ES-I3 (cell line): ENCODE measurements around the gene CADM1.
A peak's percentile ranks its signal among the peaks of the same experiment; 100 is the strongest.

Experiments used
- H3K36me3 ChIP-seq: 2 replicates; pipeline ENCODE4 v1.6.1; 2013; ENCODE audit warnings: mild to moderate bottlenecking, low read length, control low read depth, moderate library complexity; ENCODE audit not compliant: insufficient read depth
- H3K4me1 ChIP-seq: 2 replicates; pipeline ENCODE4 v1.6.1; 2013; ENCODE audit warnings: mild to moderate bottlenecking, control low read depth, low read length; ENCODE audit not compliant: insufficient read depth
- H3K9ac ChIP-seq: 2 replicates; pipeline ENCODE4 v1.6.1; 2013; ENCODE audit warnings: low read depth, mild to moderate bottlenecking, low read length, moderate library complexity
- H3K9me3 ChIP-seq: 2 replicates; pipeline ENCODE4 v1.6.1; 2013; ENCODE audit warnings: mild to moderate bottlenecking, low read length, moderate library complexity; ENCODE audit not compliant: control insufficient read depth, insufficient read depth

Gene CADM1

DNA sequence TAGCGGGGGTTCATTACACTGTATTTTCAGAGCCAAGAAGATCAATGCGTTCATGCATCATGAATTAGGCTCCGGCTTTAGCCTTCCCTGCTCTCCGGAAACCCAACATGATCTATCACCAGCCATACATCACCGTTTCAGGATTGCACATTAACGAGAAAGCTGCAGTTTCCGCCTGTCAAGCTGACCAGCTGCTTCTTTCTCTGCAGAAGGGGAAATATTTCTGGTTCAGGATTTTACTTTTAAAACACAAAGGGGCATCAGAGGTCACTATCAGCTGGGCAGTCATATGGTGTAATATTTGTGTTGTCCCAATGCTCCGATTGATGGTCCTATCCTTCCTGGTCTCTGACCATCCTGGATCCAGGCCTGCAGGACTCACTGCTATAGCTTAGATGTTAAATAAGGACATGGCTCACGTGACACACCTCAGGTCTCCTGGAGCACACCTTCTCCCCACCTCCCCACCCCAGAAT is 21.4 kb upstream of the CADM1 start:
- Histone ChIP-seq H3K9me3 (no peaks in the 10 kb centered on the region; the same call in 1 of the 2 replicates), H3K4me1 (no peaks in the 10 kb centered on the region)

DNA sequence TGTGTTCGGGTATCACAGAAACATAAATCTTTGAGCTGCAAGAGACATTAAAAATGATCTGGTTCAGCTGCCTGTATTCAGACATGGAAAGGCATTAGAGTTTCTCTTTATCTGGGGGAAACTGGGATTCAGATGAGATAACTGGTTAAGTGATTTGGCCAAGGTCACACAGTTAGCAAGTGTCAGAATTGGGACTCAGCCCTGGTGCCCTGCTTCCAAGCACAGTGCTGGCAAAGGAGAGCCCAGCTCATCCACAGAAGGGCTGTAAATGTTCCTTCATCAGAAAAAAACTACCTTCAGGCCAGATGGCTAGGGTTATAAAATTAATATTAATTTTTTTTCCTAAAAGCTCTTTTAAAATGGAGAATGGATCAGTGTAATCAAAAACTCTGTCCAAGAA is 20.4 kb upstream of the CADM1 start:
- Histone ChIP-seq H3K4me1 (no peaks in the 10 kb centered on the region), H3K9ac (no peak overlapping the region), H3K9me3 (no peaks in the 10 kb centered on the region; the same call in 1 of the 2 replicates), H3K36me3 (no peaks in the 10 kb centered on the region)

More for the DNA sequence above, 21.4 kb upstream of the CADM1 start:
- no peak overlapping the region for H3K9ac ChIP-seq
- H3K36me3 ChIP-seq = no peaks in the 10 kb centered on the region

DNA sequence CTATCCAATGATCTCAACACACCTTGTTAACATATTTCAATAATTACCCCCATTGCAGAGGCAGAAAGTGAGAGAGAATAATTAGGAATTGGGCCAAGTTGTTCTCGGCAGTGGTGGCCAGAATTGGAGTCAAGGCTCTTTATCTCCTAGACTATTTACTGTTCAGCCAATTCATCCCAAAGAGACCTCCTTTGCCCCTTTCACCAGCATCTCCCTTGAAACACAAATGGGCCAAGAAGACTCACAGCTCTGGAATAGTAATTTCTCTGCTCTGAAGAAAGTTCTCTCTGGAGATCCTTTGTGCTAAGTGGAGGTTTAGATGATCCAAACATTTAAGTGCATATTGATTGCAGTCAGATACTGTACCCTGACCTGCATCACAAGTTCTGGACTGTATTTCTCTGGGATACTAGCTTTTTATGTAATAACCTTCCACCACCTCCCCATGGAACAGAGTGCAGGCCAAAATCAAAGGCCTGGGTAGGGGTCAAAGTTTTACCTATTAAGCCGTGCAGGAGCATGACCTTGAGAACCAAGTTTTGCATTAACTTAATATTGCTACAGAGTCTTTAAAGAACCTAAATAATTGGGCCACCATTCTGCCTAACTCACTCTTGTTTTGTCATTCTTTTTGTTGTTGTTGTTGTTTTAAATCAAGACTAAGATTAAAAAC is 19.6 kb upstream of the CADM1 start:
- no peak overlapping the region for H3K9ac ChIP-seq
- H3K36me3 ChIP-seq = no peaks in the 10 kb centered on the region
- H3K4me1 ChIP-seq = no peaks in the 10 kb centered on the region
- no peaks in the 10 kb centered on the region; the same call in 1 of the 2 replicates for H3K9me3 ChIP-seq

DNA sequence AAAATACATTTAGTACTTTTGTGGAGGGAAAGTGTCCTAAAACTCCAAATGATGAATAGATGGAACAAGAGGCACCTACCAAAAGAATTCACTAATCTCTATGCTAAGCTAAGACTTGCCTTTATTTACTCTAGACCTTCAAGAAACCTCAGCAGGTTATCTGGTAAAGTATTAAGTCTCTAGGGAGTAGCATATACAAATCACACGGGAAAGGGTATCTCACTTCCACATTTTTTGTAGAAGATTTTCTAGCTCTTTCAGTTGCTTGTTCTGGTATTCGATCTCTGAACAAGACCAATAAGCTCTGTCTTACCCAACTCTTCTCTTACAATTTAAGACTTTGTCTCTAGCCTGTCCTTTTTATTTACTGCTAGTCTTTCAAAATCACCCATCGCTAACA is 18.1 kb upstream of the CADM1 start:
- Histone ChIP-seq H3K9ac (no peak overlapping the region), H3K4me1 (no peaks in the 10 kb centered on the region), H3K9me3 (no peaks in the 10 kb centered on the region), H3K36me3 (no peaks in the 10 kb centered on the region)

DNA sequence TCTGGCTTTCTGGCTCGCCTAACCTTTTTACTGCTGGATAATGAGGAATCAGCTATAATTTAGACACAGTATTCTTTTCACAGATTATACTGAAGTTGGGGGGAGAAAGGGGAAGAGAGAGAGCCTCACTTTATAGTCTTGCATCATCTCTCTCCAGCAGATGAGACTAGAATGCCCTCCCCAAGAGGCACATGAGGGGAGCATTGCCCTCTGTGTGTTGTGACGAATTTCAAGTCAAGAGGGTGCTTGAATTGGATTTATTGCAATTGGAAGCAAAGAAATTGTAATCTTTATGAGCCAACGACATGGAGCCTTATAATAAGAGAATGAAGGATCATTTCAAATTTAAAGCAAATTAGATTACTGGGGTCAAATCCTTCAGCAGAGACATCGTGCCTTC is 17.6 kb upstream of the CADM1 start:
- no peak overlapping the region for H3K9ac ChIP-seq
- no peaks in the 10 kb centered on the region for H3K36me3 ChIP-seq
- no peaks in the 10 kb centered on the region for H3K4me1 ChIP-seq
- no peaks in the 10 kb centered on the region for H3K9me3 ChIP-seq

GRCh38 chr11:115518983-115519628 is 14.9 kb upstream of the CADM1 start:
- Histone ChIP-seq H3K9ac (no peak overlapping the region), H3K36me3 (no peaks in the 10 kb centered on the region), H3K4me1 (no peaks in the 10 kb centered on the region), H3K9me3 (no peaks in the 10 kb centered on the region)

DNA sequence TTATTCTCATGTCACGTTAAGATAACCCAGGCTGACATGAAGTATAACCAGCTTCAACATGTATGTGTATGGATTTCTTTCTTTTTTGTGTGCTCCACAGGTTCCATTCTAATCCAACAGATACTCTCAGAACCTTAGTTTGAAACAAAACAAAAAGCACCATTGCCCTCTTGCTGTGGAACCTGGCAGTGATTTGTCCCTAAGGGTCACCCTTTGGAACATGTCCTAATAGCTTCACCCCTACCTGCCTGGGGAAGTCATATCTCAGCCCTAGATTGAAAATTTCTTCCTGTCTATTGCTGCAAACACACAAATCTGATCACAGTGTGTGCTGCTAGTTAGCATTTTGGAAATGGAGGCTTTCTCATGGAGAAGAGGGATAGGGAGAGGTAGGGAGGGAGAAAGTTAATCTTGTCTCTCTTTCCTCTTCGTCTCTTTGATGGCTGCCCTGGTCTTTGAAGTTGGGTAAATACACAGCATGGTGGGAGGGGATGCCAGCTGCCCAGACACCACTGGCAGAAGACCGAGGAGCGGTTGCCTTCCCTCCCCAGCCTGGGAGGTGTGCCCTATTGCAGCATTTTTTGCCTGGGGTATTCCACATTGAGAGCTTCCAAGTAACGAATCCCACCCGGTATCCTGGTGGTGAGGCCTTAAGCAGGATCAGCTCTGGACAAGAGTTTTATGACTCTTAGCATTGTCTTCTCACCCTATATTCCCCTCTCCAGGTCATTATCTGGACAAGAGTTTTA is 11.6 kb upstream of the CADM1 start:
- Histone ChIP-seq H3K36me3 (no peaks in the 10 kb centered on the region), H3K9me3 (no peaks in the 10 kb centered on the region), H3K4me1 (no peaks in the 10 kb centered on the region), H3K9ac (no peak overlapping the region)

GRCh38 chr11:115506954-115507675 is 2.9 kb upstream of the CADM1 start:
- Histone ChIP-seq H3K4me1 (no peaks in the 10 kb centered on the region), H3K9me3 (no peaks in the 10 kb centered on the region), H3K36me3 (no peaks in the 10 kb centered on the region), H3K9ac (no peak overlapping the region)

- Histone ChIP-seq H3K9ac (peak overlapping the region; percentile 88), H3K4me1 (peaks cover 10% of the 10 kb centered on the region; the same call in 1 of the 2 replicates), H3K36me3 (no peaks in the 10 kb centered on the region), H3K9me3 (no peaks in the 10 kb centered on the region)
Observed at GRCh38 chr11:115505175-115505574, 960 bp upstream of the CADM1 start.

DNA sequence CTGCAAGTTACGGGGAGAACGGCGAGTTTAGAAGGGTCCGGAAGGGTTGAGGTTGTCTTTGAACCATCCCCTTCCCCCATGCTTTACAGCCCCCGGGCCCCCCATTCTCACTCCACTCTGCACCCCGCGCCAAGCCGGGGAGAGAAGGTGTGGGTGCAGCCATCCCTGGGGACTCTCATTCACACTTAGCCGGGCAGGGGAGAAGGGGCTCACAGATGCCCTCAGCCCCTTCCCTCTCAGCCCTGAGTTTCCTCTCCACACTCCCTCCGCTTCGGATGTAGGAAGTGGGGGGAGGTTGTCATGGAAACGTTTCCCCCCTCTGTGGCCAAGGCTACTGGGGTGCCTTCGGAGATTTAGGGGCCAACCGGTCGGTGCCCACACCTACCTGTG is 334 bp downstream of the CADM1 start:
- H3K36me3 ChIP-seq = no peaks in the 10 kb centered on the region
- no peaks in the 10 kb centered on the region for H3K9me3 ChIP-seq
- peaks cover 10% of the 10 kb centered on the region; the same call in 1 of the 2 replicates for H3K4me1 ChIP-seq
- peak overlapping the region; percentile 79 for H3K9ac ChIP-seq

DNA sequence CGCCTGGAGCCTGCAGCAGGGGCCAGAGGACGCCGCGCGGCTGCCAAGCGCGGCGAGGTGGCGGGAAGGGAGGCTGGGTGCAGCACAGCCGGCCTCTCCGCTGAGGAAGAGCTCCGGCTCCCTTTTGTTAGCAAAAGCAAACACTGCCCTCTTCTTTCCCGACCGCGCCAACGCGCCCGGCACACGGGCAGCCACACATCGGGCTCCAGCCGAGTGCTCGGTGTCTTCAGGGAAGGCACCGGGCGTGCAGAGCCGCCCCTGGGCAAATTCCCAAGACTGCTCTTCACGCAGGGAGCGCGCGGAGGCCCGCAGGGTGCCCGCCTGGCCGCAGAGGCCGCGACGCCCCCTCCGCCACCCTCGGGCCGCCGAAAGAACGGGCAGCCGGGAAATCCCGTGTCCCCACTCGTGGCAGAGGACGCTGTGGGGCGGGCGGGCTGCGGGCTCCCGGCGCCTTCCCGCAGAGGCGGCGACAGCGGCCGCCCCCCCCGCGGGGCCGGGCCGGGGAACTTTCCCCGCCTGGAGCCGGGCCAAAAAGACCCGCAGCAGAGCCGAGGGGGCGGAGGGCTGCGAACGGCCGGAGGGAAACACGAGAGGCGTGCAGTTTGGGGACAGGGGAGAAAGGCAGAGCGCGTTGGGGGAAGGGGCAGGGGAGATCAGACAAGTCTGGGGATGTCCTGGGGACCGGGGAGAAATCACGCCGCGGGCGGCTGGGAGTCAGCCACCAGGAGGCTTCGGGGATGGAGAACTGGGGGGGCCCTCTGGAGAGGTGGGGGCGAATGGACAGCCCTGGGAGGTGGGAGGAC is 931 bp downstream of the CADM1 start:
- Histone ChIP-seq H3K36me3 (no peaks in the 10 kb centered on the region), H3K4me1 (peaks cover 13% of the 10 kb centered on the region; the same call in 1 of the 2 replicates), H3K9ac (peak overlapping the region; percentile 79), H3K9me3 (no peaks in the 10 kb centered on the region)

DNA sequence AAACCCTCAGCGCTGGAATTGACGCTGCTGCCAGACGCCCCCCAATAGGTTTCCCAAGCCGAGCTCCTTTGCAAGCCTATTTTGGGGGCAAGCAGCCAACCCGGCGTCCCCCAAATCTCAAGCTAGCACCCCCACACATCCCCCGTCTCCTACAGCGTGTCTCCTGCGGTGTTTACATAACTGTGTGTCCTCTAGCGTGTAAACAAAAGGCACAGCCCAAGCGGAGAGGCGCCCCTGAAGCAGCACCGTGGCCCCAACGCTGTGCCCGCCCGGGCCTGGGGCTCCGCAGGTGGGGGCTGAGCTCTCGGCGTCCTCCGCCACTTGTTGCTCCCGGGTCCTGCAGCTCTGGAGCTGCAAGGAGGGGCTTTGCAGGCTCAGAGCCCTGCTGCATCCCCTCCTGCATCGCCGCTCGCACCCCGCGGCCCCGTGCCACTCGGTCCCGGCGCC is 1.6 kb downstream of the CADM1 start:
- no peaks in the 10 kb centered on the region for H3K36me3 ChIP-seq
- H3K9ac ChIP-seq = peak overlapping the region; percentile 79
- H3K4me1 ChIP-seq = peaks cover 16% of the 10 kb centered on the region; the same call in 1 of the 2 replicates
- no peaks in the 10 kb centered on the region for H3K9me3 ChIP-seq

DNA sequence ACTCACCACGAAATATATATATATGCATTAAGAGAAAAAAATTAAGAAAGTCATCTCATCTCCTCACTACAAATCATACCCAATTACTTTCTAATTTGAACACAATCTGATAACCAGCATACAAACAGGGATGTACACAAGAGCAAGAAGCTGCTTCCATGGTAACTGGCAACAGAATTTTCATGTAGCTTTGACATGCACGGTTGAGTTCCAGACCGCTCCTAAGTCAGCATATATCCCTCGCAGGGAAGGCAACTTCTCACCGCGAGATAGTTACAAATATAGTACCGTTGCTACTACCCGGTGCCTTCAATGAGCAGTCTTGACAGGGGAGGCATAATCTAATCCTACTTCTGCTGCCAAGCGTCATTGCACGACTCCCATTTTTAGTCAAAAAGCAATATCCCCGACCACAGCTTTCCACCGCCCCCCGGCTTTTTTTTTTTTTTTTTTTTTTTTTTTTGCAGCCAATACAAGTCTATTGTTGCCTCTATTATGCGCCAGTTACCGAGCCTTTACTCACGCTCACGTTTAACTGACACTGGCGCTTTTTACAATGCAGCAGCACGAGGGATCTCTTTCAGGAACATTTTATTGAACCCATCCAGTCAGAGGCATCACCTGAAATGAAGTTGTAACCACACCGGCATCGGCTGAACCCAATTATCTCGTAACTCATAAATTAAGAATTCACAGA is 2.2 kb downstream of the CADM1 start:
- Histone ChIP-seq H3K9ac (peak overlapping the region; percentile 79), H3K36me3 (no peaks in the 10 kb centered on the region), H3K9me3 (no peaks in the 10 kb centered on the region), H3K4me1 (peaks cover 19% of the 10 kb centered on the region; the same call in 1 of the 2 replicates)
